ENCODE data around the gene HFM1.

- no peak for TF ChIP-seq POLR2A (IDR thresholded peaks at IDR 0.05; ENCODE audit: extremely low read depth, insufficient read length)
- TF ChIP-seq MYC (IDR thresholded peaks at IDR 0.05; ENCODE audit: low read depth, low read length) = no peak
- TF ChIP-seq CTCF (IDR thresholded peaks at IDR 0.05; ENCODE audit: low read depth, low read length) = no peak
These were observed 45.6 kb upstream of the HFM1 start for GRCh38 chr1:91450260-91450659.
